GM08714 (cell line): ENCODE measurements around the gene WIPF1.

Experiments used
- H3K4me3 ChIP-seq: fragments of 200-500 bp; sonication (Bioruptor generic); 2 replicates; pipeline ENCODE4 v1.5.1; 2014; ENCODE audit warnings: mild to moderate bottlenecking, low read length, inconsistent platforms
- ZNF274 ChIP-seq: IDR thresholded peaks from 2 replicates; pipeline ENCODE4 v1.6.1; 2012; ENCODE audit warnings: mild to moderate bottlenecking, low read depth, low read length

Gene WIPF1, protein sequence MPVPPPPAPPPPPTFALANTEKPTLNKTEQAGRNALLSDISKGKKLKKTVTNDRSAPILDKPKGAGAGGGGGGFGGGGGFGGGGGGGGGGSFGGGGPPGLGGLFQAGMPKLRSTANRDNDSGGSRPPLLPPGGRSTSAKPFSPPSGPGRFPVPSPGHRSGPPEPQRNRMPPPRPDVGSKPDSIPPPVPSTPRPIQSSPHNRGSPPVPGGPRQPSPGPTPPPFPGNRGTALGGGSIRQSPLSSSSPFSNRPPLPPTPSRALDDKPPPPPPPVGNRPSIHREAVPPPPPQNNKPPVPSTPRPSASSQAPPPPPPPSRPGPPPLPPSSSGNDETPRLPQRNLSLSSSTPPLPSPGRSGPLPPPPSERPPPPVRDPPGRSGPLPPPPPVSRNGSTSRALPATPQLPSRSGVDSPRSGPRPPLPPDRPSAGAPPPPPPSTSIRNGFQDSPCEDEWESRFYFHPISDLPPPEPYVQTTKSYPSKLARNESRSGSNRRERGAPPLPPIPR

DNA sequence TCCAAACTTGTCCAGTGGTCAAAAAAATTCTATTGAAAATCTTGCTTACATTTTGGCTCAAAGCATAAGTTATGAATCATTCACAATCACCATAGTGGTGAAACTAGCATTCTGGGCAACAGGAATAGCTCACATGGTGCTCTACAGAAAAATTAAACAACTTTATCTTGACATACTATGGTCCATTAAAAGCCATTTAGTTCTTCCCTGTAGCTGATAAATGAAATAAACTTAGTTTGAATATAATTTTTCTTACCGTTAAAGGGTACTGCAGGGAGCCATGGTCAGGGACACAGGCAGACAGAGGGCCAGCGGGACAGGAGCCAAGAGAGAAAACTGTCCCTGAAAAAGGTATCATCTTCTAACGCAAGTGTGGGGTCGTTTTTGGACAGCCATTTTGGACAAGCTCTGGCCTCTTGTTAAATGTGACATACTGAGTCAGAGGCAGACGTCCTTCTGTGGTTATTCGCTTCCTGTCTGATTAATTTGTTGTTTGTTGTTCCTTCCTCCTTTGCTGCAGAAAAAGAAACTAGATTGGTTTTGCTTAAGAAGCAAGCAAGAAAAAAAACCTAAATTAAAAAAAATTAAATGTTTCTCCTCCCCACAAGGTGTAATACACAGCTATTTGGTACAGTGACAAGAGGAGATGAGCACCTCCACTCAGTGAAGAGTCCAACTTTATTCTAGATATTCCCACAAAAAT lies at the start of gene WIPF1:
Gene WIPF1 (minus strand): TSS at position 460 of the 703 bp plus-strand sequence. CDS start 12,231 bp downstream, outside the sequence.
- peak within 1 kb of the TSS; percentile 96 for H3K4me3 ChIP-seq
- no peak for TF ChIP-seq ZNF274

DNA sequence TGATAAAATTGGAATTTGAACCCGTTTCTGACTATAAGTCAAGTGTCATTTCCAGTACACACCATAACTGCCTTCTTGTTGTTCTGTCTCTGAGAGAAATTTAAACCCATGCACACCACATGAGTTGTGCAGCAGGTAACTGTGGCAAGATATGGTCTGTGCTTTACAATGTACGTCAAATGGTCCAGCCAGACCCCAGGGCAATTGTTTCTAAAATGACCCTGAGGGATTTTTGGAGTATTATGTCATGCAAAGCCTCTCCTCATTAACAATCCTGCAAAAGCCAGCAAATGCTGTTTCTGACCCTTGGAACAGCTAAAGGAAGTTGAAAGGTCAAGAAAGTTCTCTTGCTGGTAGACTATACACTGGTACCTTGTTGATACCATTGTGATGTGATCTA lies 47.7 kb upstream of the WIPF1 start:
- TF ChIP-seq ZNF274: no peak
- no peak overlapping the region for H3K4me3 ChIP-seq

DNA sequence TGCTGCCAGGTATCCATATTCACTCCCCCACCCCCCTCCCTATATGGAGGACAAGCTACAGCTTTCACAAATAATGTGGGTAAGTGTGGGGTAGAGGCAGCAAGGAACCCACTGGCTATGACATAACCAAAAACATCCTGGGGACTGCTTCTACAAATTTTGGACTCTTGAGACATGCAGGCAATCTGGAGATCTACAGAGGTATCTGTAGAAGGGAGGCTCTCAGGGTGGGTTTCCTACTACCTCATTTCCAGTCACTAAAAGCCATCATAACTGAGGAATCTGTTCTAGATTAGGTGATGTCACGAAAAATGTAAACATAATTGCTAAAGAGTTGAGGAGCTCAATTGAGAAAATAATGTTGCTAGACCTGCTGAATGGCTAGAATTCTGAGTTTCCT lies 46.8 kb upstream of the WIPF1 start:
- H3K4me3 ChIP-seq: no peak overlapping the region
- no peak for TF ChIP-seq ZNF274

DNA sequence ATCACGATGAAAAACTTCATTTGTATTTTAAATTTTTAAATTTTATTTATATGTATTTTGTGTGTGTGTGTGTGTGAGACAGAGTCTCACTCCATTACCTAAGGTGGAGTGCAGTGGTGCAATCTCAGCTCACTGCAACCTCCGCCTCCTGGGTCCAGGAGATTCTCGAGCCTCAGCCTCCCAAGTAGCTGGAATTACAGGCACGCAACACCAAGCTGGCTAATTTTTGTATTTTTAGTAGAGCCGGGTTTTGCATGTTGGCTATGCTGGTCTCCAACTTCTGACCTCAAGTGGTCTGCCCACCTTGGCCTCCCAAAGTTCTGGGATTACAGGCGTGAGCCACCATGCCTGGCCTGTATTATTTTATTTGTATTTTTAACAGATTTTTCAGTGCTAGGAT lies 45.8 kb upstream of the WIPF1 start:
- TF ChIP-seq ZNF274: no peak
- H3K4me3 ChIP-seq: no peak overlapping the region

DNA sequence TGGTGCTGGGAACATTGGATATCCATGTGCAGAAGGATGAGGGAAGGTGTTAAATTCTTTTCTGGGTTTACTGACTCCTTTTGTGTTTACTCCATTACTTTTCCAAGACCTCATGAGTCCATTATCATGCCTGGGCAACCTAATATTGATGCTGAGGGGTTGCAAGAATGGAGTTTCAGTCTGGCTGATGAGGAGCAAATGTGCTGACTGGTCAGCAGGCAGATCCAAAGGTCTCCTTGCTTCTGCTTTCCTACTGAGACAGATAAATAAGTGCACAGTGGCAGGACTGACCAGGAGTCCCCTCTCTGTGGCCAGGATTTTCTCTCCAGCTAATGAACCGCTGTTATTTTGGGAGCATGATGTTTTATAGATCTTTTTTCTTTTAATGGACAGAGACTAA lies 43.6 kb upstream of the WIPF1 start:
- H3K4me3 ChIP-seq: no peak overlapping the region
- no peak for TF ChIP-seq ZNF274

DNA sequence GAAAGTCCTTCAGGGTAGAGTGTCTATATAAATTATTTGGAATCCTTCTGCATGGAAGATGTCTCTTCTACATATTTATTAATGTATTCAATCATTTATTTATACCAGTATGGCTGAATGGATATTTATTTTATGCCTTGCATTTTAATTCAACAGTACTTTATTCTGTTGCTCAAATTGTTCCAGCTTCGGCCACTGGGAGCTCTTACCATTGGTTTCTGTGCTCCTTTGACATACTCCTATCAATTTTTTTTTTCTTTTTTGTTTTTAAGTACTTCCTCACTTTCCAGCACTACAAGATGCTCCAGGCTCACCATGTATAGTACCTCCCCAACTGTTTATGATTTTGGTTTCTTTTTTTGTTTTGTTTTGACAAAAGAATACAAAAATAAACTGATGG lies 39.4 kb upstream of the WIPF1 start:
- no peak overlapping the region for H3K4me3 ChIP-seq
- TF ChIP-seq ZNF274: no peak

DNA sequence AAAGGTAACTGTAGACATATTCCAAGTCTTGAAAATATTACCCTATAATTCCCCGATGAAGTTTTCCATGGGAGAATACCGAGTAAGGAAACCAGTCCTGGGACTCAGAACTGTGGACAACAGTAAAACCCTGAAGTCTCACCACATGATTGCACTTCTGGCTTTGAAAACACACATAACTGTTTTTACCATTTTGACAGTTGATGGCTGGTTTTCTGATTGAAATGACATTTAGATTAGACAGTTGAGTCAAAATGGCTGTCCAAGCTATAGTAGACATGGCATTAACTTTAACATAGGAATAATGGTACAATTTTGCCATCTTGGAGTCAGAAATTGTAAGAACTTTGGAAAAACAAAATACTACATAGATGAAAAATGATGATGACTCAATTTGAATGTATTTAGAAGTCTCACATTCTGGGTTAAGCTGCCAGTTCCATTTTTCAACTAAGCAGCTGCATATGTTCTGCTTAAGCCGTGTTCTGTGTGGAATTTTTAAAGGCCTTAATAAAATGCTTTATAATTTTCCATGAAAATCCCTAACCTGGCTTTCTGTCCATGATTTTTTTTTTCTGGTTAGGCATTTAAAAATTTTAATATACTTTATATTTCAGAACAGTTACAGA lies 38.3 kb upstream of the WIPF1 start:
- no peak for TF ChIP-seq ZNF274
- no peak overlapping the region for H3K4me3 ChIP-seq

DNA sequence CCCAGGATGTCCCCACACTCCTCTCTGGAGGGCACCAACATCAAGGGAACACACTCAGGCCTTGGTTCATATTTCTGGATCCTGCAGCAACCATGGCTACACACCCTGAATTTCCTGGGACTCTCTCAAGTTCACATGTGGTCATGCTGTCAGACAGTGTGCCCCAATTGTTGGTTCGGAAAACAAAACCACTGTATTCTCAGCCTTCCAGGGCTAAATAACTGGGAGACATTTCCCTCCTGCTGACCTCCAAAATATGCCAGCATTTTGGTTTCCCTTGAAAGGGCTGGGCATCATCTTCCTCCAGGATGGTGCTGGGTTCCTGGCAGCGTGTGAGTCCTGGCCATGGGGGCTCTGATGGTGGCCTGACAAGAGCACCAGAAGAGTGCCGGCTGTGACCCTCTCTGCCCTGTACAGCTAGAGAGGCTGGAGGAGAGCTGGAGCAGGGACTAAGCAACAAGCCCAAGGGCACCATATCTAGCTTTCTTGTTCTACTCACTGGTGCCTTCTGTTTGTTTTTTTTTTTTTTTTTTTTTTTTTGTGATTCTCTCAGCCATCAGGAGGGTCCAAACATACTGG lies 37.5 kb upstream of the WIPF1 start:
- peak overlapping the region; percentile 77; the same call in 1 of the 2 replicates for H3K4me3 ChIP-seq
- no peak for TF ChIP-seq ZNF274

DNA sequence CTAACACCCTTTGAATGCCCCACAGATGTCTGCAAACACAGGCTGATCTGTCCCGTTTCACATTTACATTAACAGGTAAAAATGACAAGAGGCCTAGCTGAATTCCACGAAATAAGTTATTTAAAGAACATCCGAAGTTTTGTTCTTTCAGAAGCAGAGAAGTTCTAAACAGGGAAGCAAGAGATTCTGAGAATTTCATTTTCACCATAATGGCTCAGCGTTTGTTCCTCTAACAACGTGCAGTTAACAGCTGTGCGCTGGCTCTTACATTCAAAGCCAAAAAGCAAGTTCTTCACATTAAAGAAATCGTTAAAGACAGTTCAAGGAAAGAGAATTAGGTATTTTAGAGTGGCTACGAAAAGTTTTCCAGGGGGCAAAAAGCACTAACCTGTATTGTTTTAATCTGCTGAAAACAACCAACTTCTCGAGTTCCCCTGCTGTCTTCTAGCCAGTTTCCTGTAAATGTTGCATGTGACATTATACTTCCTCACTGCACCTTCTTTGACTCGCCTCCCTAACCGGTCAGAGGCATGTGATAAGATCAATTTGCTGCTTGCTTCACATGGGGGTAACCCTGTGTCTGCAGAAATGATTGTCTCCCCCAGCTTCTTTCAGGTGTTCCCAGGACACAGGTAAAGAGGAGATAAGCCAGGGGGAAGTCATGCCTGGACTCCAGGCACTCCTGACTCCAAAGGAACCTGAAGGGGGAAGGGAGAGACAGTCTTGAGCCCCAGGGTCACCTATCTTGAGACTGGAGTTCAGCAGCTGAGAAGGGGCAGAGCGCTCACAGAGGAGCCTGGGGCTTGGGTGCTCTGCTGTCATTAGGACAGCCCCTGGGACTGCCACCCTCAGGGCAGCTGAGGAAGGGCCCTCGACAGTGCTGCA lies 36.8 kb upstream of the WIPF1 start:
- TF ChIP-seq ZNF274: no peak
- H3K4me3 ChIP-seq: peak overlapping the region; percentile 77

DNA sequence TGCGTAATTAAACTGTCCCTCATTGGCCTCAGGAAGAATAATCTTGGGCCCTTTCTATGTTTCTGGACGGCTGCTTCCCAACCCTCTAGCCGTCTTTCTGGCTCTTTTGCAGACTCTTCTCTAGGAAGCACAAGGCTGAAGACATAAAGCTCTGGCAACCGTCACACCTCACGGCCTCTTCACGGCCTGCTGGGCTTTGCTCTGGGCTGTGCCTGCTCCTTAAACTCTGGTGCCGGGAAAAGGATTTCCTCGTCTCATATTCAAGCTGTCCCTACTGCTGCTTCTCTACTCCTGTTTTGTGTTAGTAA lies 36.0 kb upstream of the WIPF1 start:
- peak overlapping the region; percentile 77 for H3K4me3 ChIP-seq
- TF ChIP-seq ZNF274: no peak

DNA sequence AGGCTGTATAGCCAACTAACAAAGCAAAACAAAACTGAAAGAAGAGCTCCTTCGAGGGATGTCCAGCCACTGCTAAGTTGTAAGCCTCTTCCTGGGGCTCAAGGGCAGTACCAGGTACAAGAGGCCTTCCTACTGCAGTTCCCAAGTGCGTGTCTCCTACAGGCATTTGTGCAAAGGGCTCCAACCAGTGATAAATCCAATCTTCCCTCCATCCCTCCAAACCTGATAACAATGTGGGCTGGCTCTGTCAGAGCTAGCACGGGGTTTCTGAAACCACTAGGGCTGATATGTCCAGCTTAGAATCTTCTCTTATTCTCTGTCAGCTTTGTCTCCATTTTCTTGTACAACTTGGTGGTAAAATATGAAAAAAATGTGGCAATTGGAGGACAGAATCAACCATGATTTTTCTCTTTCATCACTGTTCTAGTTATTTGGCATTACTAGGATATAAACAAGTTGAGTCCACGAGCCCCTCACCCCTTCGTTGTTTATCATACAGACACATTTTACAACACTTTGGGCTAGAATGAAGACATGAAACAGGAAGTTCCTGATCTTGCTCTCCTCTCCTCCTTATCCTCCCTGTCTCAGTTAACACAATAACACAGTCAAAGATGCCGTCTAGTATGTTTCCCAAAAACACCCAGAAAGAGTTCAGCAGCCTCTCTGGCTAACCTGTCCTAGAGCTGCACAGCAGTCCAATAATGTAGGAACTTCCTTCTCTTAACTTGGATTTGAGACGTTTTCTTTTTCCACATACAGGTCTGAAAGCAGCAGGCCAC lies 35.4 kb upstream of the WIPF1 start:
- peak overlapping the region; percentile 77 for H3K4me3 ChIP-seq
- TF ChIP-seq ZNF274: no peak

DNA sequence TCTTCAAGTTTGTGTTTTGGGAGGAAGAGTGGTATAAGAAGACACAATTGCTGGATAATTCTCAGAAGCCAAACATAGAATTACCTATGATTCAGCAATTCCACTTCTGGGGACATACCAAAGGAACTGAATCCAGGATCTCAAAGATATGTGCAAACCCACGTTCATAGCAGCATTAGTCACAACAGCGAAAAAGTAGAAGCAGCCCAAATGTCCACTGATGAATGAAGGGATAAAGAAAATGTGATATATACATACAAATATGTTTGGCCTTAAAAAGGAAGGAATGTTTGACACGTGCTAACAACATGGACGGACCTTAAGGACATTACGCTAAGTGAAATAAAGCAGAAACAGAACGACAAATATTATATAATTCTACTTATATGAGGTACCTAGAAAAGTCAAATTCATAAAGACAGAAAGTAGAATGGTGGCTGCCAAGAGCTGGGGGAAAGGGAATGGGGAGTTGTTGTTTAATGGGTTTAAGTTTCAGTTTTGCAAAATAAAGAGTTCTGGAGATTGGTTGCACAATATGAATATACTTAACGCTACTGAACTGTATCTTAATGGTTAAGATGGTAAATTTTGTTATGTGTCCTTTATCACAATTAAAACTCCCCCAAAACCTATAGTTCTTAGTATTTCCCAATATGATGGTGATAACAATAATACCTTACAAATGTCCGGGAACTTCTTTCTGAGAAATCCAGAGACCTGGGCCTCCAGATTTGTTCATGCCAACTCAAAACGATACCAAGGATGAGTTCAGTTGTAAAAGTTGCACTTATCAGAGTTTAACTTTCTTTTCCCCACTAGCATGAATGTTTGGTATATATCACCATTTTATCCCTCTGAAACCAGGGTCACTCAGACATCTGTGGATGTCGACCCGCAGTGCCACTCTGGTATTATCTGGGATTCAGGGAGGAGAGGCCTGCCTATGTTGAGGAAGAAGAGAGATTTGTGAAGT lies 33.7 kb upstream of the WIPF1 start:
- H3K4me3 ChIP-seq: peak overlapping the region; percentile 77; the same call in 1 of the 2 replicates

More for the DNA sequence above, 33.7 kb upstream of the WIPF1 start:
- TF ChIP-seq ZNF274: no peak
